ENCODE measurements around the gene ERC2.

Gene ERC2

GRCh38 chr3:55675478-55675877, 792.8 kb downstream of the ERC2 start:
- DNase-seq (ENCODE audit: low read depth): no peak

GRCh38 chr3:55673764-55674163, 794.5 kb downstream of the ERC2 start:
- DNase-seq (ENCODE audit: low read depth): no peak

DNA sequence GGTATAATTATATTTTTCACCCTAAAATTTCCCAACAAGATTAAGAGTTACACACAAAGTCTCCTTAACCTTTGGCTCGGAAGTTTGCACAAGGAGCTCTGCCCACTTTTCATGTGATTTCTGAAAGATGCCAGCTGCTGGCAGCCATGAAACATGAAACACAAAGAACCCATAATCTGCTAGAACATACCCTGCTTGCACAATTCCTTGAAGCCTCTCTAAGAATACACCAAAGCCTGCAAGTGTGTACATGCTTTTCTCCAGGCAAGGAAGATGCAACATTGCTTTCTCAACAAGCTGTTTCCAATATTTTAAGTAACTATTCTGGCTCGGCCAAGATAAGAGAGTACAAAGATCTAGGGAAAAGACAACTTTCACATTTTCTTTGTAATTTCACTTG, 799.1 kb downstream of the ERC2 start:
- no peak for DNase-seq (ENCODE audit: low read depth)

DNA sequence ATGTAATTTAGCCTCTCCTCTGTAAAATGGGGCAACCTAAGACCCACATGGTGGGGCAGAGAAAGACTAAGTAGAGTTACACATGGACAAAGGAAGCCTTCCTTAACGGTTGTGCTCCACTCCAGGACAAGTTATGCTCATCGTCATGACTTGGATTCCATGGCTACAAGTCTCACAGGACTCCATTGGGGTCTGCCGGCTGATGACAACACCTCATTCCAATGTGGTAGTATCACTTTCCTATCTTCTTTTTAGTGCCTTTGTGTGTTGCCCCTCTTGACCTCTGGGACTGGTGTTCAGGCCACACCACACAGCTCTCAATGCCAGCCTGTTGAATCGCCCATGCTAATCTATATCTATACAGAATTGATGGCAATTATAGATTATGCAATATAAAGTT, 799.9 kb downstream of the ERC2 start:
- no peak for DNase-seq (ENCODE audit: low read depth)

GRCh38 chr3:55664387-55664786, 803.9 kb downstream of the ERC2 start:
- DNase-seq (ENCODE audit: low read depth): no peak

DNA sequence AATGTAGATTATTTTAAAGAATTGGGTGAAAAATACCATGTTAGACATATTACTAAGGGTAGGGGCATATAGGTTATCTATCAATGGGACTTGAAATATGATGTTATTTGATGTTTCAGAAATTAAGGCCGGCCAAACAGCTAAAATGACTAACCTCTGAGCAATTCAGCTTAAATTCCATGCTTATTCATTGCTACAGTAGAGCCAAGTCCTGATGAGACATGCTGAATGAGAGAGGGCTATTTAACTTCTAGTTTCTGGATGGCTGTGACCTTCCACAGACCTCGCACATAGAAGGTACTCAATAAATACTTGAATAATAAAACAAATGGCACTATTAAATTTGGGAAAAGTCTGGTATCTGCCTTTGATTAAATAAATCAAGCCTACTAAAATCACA, 805.6 kb downstream of the ERC2 start:
- DNase-seq (ENCODE audit: low read depth): no peak

GRCh38 chr3:55661571-55661970, 806.7 kb downstream of the ERC2 start:
- no peak for DNase-seq (ENCODE audit: low read depth)

GRCh38 chr3:55661141-55661540, 807.1 kb downstream of the ERC2 start:
- DNase-seq (ENCODE audit: low read depth): no peak

DNA sequence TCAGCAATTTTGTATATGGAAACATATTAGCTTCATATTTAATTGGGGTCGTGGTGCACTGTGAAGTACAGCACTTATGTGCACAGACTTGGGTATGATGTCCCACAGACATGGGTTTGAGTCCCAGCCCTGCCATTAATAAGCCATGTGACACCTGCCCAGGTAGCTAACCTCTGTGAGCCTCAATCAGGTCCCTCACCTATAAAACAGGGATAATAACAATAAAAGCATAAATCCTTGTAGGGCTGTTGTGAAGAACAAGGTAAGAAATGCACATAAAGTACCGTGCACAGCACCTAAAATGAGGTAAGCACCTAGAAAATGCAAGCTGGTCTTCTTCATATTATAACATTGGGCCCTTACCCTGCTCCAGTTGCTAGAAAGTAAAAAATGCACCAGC, 807.6 kb downstream of the ERC2 start:
- DNase-seq (ENCODE audit: low read depth): no peak

GRCh38 chr3:55659701-55660100, 808.6 kb downstream of the ERC2 start:
- no peak for DNase-seq (ENCODE audit: low read depth)

GRCh38 chr3:55658690-55659562, 809.3 kb downstream of the ERC2 start:
- DNase-seq (ENCODE audit: low read depth): no peak

DNA sequence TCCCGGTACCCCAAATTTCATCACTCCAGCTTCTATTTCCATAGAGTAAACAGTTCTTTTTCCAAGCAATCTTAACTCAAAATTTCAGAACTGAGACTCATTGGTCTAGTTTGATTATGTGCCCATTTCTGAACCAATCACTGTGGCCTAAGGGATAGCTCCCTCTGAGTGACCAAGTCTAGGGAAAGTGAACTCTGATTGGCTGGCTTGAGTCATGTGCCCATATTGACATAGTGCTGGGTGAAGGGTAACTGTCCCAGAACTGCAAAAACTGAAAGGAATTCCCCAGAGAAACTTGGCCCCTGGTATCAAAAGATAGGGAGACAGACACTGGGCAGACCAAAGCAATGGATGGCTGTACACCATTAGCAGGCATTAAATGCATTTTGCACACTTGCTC, 810.0 kb downstream of the ERC2 start:
- no peak for DNase-seq (ENCODE audit: low read depth)

DNA sequence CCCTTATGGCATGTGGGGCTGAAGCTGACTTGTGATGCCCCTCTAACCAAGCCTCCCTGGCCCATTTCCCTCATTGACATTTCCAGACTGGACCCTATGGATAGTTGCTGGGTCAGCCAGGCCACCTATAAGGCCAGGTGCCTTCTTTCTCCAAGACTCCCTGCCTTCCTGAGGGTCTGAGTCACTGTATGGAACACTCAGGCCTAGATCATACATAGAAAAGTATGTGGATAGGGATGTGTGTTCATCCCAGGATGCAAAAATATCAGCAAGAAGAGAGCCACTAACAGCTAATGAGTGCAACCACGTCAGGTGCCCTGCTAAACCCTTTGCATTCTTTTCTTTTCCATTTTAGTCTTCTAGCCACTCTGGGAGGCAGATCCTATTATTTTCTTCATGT, 812.7 kb downstream of the ERC2 start:
- DNase-seq (ENCODE audit: low read depth): no peak

DNA sequence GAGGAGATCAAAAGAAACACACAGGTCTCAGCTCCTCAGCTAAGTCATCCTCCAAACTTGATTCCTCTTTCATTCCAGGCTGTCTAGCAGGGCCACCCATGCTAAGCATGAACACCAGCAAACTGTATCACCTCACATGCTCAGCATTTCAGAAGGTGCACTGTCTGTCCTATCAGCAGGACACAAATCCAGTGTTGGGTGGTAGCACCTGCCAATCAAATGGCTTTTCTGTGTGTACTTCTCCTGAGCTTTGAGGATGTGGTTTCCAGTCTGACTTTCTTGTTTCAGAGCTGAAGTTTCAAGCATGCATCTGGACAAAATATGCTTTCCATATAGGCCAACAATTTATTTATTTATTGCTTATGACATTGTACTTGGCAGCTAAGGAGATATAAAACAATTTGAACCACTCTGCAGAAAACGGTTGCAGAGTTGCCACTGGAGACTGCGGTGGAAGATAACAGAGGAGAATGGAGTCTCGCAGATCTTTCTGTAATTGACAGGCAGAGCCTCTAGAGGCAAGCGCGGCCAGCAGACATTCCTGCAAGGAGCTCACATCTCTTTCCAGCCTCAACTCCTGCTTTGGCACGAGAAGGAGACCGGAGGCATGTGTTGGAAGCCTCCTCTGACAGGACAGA, 814.0 kb downstream of the ERC2 start:
- no peak for DNase-seq (ENCODE audit: low read depth)

GRCh38 chr3:55651011-55651410, 817.3 kb downstream of the ERC2 start:
- no peak for DNase-seq (ENCODE audit: low read depth)

GRCh38 chr3:55650011-55650410, 818.3 kb downstream of the ERC2 start:
- no peak for DNase-seq (ENCODE audit: low read depth)

DNA sequence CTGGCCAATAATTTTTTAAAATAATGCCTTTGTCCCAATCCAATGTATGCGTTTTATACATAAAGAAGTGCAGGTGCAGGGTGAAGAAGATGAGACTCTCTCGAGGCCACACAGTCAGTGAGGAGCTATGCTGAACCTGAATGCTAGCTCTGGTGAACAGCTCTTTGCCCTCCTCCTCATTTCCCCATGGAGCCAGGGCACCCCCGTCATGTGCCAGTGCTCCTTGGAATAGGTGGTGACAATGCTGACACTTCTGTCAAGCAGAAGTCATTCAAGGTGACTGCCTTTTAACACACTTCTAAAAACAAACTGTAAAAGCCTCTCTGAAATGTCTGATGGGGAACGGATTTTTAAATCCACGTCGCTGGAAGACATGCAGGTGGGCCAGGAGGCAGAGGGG, 818.7 kb downstream of the ERC2 start:
- no peak for DNase-seq (ENCODE audit: low read depth)

GRCh38 chr3:55648591-55649318, 819.5 kb downstream of the ERC2 start:
- DNase-seq (ENCODE audit: low read depth): no peak

DNA sequence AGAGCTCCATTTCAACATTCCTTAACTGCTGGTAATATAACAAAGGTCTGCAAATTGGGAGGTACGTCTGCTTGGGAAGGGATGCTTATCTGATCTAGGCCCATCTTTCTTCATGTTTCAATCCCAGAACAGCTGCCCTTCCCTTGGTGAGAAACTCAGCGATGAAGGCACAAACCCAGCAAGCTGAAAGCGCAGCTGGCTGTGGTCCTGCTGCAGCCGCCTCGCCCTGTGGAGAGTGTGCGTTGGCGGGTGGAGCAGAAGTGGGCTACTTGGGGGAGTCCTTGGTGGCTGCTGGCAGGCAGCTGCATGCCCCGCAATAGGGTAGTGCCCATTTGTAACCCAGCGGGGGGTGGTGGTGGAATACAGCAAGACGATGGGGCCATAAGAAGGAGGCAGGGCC, 820.6 kb downstream of the ERC2 start:
- no peak for DNase-seq (ENCODE audit: low read depth)

- no peak for DNase-seq (ENCODE audit: low read depth)
Observed at GRCh38 chr3:55647063-55647462, 821.2 kb downstream of the ERC2 start.

GRCh38 chr3:55646121-55646520, 822.1 kb downstream of the ERC2 start:
- DNase-seq (ENCODE audit: low read depth): no peak

GRCh38 chr3:55645422-55645821, 822.8 kb downstream of the ERC2 start:
- no peak for DNase-seq (ENCODE audit: low read depth)

DNA sequence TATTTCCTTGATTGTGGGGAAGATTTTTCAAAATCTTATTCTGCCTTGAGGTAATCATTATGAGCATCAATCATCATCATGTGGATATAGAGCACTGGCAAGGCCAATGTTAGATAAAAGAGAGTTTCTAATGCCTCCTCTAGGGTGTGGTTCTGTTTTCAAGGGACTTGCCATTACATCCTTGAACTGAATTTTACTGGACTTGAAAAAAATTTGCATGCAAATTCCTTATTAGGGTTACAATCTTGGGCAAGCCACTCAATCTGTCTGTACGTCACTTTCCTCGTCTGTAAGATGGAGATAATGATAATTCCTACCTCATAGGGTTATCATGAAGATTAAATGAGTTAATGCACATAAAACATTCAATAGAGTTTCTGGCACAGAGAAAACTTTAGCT, 825.0 kb downstream of the ERC2 start:
- DNase-seq (ENCODE audit: low read depth): no peak

All from GM04504 (cell line).